Esophagus squamous epithelium (tissue), 5 donors: ENCODE data around the gene GOLGA5. TPM values are rescaled to one million over a fixed set of nuclear protein-coding genes. Genes with fewer than 3 reads are reported as not detected.

Experiments
- DNase-seq: peaks from one replicate; lab custom pipeline; 2025; lab: John Stamatoyannopoulos, UW
- H3K27ac ChIP-seq, 4 donors: fragments of 200-600 bp; sonication (generic); one replicate each; pipeline ENCODE4 v1.5.1; 2016 to 2019; ENCODE audit warnings: mild to moderate bottlenecking in 1 of 4
- H3K27me3 ChIP-seq, 4 donors: fragments of 200-600 bp; sonication (generic); 1 replicate in 3 of 4; 2 replicates in 1 of 4; pipeline versions ENCODE4 v1.5.1 to v1.6.0; 2017 to 2021; ENCODE audit warnings: antibody characterized with exemption in 1 of 4
- H3K36me3 ChIP-seq, 3 donors: fragments of 200-600 bp; sonication (generic); one replicate each; pipeline ENCODE4 v1.5.1; 2016 to 2019
- H3K4me1 ChIP-seq, 3 donors: fragments of 200-600 bp; sonication (generic); one replicate each; pipeline ENCODE4 v1.5.1; 2017 to 2019
- H3K4me3 ChIP-seq, 4 donors: fragments of 200-600 bp; sonication (generic); 1 replicate in 3 of 4; 2 replicates in 1 of 4; pipeline ENCODE4 v1.5.1; 2016 to 2019; ENCODE audit warnings: mild to moderate bottlenecking in 2 of 4, moderate library complexity in 1 of 4
- H3K9me3 ChIP-seq, 3 donors: fragments of 200-600 bp; sonication (generic); one replicate each; pipeline ENCODE4 v1.5.1; 2016 to 2019
- POLR2A ChIP-seq, 4 donors: fragments of 450-650 bp; IDR thresholded peaks; one replicate each; pipeline ENCODE4 v1.6.1; 2017; ENCODE audit warnings: antibody characterized with exemption in 4 of 4, mild to moderate bottlenecking in 4 of 4, moderate library complexity in 3 of 4
- WGBS, 2 donors: methylation state at CpG; one replicate each; pipeline ENCODE4 v1.1.5; 2018; 5-methylcytosine and 5-hydroxymethylcytosine counted together
- intact Hi-C: fragments of 100-400 bp; cut with DNase I; formaldehyde crosslinking; loops from one replicate; pipeline ENCODE4 v1.15.0; 2022
- total RNA-seq, 4 donors: library from RNA; depleted of rRNA; stranded (reverse); fragments of >200 nt; gene quantifications; one replicate each; pipeline ENCODE4 v1.1.0, GENCODE V29; 2016
- TF ChIP-seq, protein P1 (sequence below), 6 experiments: fragments of 450-650 bp in 4 of 6; fragments of 200-600 bp in 2 of 6; sonication (generic) in 2 of 6; IDR thresholded peaks; one replicate each; pipeline ENCODE4 v1.5.1; 2016 to 2019; ENCODE audit warnings: antibody characterized with exemption in 6 of 6, mild to moderate bottlenecking in 4 of 6, moderate library complexity in 4 of 6
- donor health status: DM: yes; HTN: yes; CAD: no.

Gene GOLGA5
- total RNA-seq, 4 donors from 2014 or later, result 23.2 to 37.2 (median 31.7) TPM

DNA sequence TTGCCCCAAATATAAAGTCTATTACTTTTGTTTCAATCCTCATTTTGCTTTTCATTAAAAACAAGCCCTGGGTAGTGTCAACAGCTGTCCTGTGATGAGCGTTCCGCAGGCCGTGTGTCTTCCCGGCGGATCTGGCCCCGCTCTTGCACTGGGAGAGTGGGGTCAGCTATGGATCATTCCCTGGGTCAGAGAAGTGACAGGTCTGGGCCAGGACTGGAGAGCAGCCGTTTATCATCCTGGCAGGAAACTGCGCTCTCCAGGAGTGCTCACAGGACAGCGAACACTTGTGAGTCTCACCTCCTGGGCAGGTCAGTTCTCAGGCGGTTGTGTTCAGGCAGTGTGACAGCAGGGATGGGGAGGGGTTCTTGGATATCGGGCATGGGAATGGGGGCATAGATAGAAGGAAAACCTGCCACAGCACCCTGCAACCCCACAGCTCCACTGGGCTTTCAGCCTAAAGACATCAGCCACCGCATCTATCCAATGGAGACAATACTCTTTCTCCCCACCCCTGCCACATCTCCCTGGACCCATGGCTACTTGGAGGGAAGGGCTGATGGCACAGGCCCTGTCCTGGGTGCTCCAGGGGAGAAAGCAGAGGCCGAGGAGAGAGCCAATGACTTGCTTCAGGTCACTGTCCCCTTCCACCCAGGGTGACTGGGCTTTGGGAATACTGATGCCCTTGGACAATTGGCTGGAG is 81.0 kb downstream of the GOLGA5 start:
- intact Hi-C loops, result no loop called here
- WGBS, 2 donors, result 20 to 53% methylated on average over 2 to 8 of the region's 13 CpGs

DNA sequence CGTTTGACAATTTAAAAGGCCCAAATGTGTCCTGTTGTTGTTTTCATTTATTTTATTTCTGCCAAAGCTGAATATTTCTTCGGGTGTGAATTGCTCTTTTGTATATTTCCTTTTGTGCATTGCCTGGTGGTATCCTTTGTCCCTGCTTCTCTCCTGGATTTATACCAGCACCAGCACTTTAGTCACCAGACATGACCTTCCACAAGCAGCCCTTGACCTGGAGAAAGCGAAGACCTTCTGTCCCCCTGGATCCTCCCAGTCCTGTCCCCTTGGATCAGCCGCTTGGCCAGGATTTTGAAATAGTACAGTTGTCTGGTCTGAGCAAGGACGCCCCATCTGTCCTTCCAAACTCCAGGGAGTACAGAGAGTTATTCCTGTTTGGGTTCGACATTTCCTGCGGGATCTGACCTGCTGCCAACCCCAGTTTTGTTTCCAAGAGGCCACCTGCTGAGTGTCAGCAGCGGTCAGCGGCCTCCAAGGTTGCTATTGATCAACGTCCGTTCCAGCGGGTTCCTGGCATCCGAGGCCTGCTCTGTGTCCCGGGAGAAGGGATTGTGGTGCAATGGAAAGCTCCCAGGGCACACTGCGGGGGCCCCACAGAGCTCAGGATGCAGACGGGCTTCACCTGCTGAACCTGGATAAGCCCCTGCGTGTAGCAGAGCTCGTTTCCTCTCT is 83.8 kb downstream of the GOLGA5 start:
- TF ChIP-seq, protein P1, sequence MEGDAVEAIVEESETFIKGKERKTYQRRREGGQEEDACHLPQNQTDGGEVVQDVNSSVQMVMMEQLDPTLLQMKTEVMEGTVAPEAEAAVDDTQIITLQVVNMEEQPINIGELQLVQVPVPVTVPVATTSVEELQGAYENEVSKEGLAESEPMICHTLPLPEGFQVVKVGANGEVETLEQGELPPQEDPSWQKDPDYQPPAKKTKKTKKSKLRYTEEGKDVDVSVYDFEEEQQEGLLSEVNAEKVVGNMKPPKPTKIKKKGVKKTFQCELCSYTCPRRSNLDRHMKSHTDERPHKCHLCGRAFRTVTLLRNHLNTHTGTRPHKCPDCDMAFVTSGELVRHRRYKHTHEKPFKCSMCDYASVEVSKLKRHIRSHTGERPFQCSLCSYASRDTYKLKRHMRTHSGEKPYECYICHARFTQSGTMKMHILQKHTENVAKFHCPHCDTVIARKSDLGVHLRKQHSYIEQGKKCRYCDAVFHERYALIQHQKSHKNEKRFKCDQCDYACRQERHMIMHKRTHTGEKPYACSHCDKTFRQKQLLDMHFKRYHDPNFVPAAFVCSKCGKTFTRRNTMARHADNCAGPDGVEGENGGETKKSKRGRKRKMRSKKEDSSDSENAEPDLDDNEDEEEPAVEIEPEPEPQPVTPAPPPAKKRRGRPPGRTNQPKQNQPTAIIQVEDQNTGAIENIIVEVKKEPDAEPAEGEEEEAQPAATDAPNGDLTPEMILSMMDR (IDR thresholded peaks at IDR 0.05), result no peak
- TF ChIP-seq POLR2A (IDR thresholded peaks at IDR 0.05), result no peak
- no peaks in the 10 kb centered on the region for H3K36me3 ChIP-seq
- DNase-seq, result no peak
- WGBS, 2 donors, result 30 to 43% methylated on average over 6 to 8 of the region's 18 CpGs
- H3K4me1 ChIP-seq, result peaks cover 0 to 8% (median 0%) of the 10 kb centered on the region in 3 donors
- intact Hi-C loops, result no loop called here
- H3K4me3 ChIP-seq, result no peak overlapping the region
- H3K27ac ChIP-seq, result no peak overlapping the region
- H3K9me3 ChIP-seq, result no peaks in the 10 kb centered on the region
- H3K27me3 ChIP-seq, result peaks cover 0 to 54% (median 1%) of the 10 kb centered on the region in 4 donors

More for the DNA sequence above, 81.0 kb downstream of the GOLGA5 start:
- H3K27ac ChIP-seq, result no peak overlapping the region
- TF ChIP-seq POLR2A (IDR thresholded peaks at IDR 0.05), result no peak
- TF ChIP-seq, protein P1 (IDR thresholded peaks at IDR 0.05), result no peak
- no peaks in the 10 kb centered on the region for H3K4me1 ChIP-seq
- DNase-seq, result no peak
- no peaks in the 10 kb centered on the region for H3K9me3 ChIP-seq
- peaks cover 0 to 37% (median 1%) of the 10 kb centered on the region in 4 donors for H3K27me3 ChIP-seq
- H3K4me3 ChIP-seq, result no peak overlapping the region
- no peaks in the 10 kb centered on the region for H3K36me3 ChIP-seq

DNA sequence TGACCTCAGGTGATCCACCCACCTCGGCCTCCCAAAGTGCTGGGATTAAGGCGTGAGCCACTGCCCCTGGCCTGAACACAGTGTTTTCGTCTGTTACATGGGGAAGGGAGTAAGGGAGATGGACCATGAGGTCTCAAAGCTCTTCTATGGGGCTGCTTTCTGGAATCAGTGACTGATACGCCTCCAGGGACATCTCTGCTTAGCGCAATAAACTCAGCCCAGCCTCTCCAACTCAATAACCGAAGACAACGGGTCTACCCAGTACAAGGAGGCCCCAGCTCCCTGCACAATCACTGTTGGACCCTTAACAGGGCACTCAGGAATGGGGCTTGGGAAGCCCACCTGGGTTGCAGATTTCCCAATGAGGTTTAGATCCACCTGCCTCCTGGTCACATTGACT is 86.2 kb downstream of the GOLGA5 start:
- TF ChIP-seq POLR2A (IDR thresholded peaks at IDR 0.05), result no peak
- TF ChIP-seq, protein P1 (IDR thresholded peaks at IDR 0.05), result no peak
- H3K4me1 ChIP-seq, result peaks cover 0 to 8% (median 0%) of the 10 kb centered on the region in 3 donors
- no peaks in the 10 kb centered on the region for H3K36me3 ChIP-seq
- no peak overlapping the region for H3K4me3 ChIP-seq
- no peaks in the 10 kb centered on the region for H3K9me3 ChIP-seq
- WGBS, 2 donors, result 55 to 94% methylated on average over 4 of the region's 7 CpGs
- DNase-seq, result no peak
- intact Hi-C loops, result no loop called here
- peaks cover 0 to 62% (median 1%) of the 10 kb centered on the region in 4 donors for H3K27me3 ChIP-seq
- no peak overlapping the region for H3K27ac ChIP-seq

DNA sequence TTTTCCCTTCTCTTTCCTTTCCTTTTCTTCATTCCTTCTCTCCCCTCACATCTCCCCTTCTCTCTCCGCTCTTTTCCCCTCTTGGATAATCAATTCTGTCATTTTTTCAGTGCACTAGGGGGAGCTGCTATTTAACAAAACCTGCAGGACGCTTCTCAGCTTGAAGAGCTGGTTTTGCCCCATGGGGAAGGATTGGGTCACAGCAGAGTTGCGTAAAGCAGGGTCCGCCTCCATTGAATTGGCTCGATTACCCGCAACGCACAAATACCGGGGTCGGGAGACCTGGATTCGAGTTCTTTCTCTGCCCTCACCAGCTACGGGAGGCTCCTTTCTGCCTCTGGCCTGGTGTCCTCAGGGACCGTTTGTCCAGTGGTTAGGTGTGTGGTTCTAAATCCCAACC is 86.7 kb downstream of the GOLGA5 start:
- 19 to 44% methylated on average over 9 to 12 of the region's 12 CpGs for WGBS, 2 donors
- TF ChIP-seq, protein P1 (IDR thresholded peaks at IDR 0.05), result peak in 1 of 6 experiments; percentile 58
- no peak for TF ChIP-seq POLR2A (IDR thresholded peaks at IDR 0.05)
- Histone ChIP-seq H3K4me1 (peaks cover 0 to 8% (median 0%) of the 10 kb centered on the region in 3 donors), H3K27ac (no peak overlapping the region), H3K36me3 (no peaks in the 10 kb centered on the region), H3K4me3 (no peak overlapping the region), H3K9me3 (no peaks in the 10 kb centered on the region), H3K27me3 (peaks cover 0 to 67% (median 1%) of the 10 kb centered on the region in 4 donors)
- intact Hi-C loops, result no loop called here
- no peak for DNase-seq

DNA sequence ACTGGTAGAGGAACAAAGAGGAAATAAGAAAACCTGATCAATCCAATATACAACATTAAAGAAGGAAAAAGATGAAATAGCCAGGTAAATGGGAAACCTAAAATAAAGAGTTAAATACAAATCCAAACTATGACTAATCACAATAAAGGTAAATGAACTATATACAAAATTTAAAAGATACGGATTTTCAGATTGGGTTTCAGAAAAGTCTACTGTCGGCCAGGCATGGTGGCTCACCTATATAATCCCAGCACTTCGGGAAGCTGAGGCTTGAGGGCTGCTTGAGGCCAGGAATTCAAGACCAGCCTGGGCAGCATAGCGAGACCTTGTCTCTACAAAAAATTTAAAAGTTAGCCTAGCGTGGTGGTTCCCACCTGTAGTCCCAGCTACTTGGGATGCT is 89.0 kb downstream of the GOLGA5 start:
- H3K27me3 ChIP-seq, result peaks cover 0 to 70% (median 1%) of the 10 kb centered on the region in 4 donors
- H3K4me3 ChIP-seq, result no peak overlapping the region
- peaks cover 0 to 8% (median 0%) of the 10 kb centered on the region in 3 donors for H3K4me1 ChIP-seq
- H3K9me3 ChIP-seq, result no peaks in the 10 kb centered on the region
- DNase-seq, result no peak
- 81 to 89% methylated on average over 5 of the region's 5 CpGs for WGBS, 2 donors
- intact Hi-C loops, result no loop called here
- no peak overlapping the region for H3K27ac ChIP-seq
- H3K36me3 ChIP-seq, result no peaks in the 10 kb centered on the region
- TF ChIP-seq, protein P1 (IDR thresholded peaks at IDR 0.05), result no peak
- no peak for TF ChIP-seq POLR2A (IDR thresholded peaks at IDR 0.05)
